K562 (cell line): Measurements from ENCODE around the gene ZNF776. TPM values are rescaled to one million over a fixed set of nuclear protein-coding genes. Genes with fewer than 3 reads are reported as not detected.

Experiments
- L3MBTL2 ChIP-seq: fragments of 450-650 bp; IDR thresholded peaks from 2 replicates; pipeline ENCODE4 v1.6.1; 2016; ENCODE audit warnings: mild to moderate bottlenecking, moderate library complexity
- NEUROD1 ChIP-seq: fragments of 150-350 bp; IDR thresholded peaks from 2 replicates; pipeline ENCODE4 v1.6.1; 2014; ENCODE audit warnings: borderline replicate concordance, low read length, low read depth; ENCODE audit not compliant: partially characterized antibody
- TEAD1 ChIP-seq, 2 experiments: fragments of 450-650 bp in 1 of 2; sonication (generic) in 1 of 2; formaldehyde crosslinking; IDR thresholded peaks; 2 replicates each; pipeline versions ENCODE4 v1.4.0 to v1.8.0; 2020 to 2022; ENCODE audit warnings: mild to moderate bottlenecking in 2 of 2, missing genetic modification reagents in 1 of 2
- ZNF143 ChIP-seq: sonication (generic); formaldehyde crosslinking; IDR thresholded peaks from 2 replicates; pipeline ENCODE4 v1.9.0; 2022; ENCODE audit warnings: mild to moderate bottlenecking, missing genetic modification reagents
- ZNF699 ChIP-seq: fragments of 250-450 bp; sonication (Bioruptor Pico); IDR thresholded peaks from 2 replicates; pipeline ENCODE4 v1.8.0; 2021; ENCODE audit warnings: mild to moderate bottlenecking, moderate library complexity; ENCODE audit not compliant: insufficient replicate concordance
- polyA plus RNA-seq, 8 experiments: library from polyadenylated mRNA; depleted of rRNA in 4 of 8; stranded (reverse) in 5 of 8; unstranded in 3 of 8; fragments of >200 nt; fragmentation: Nextera tagmentation in 2 of 8; fragmentation: Illumina TruSeq in 1 of 8; extraction: Ambion mirVana in 2 of 8; extraction: Trizol in 1 of 8; gene quantifications; 2 replicates each; pipeline versions ENCODE4 v1.2.1 to v1.2.3, GENCODE V29; 2011 to 2014; ENCODE audit warnings: inconsistent platforms in 1 of 8, missing spikeins in 1 of 8
- total RNA-seq, 7 experiments: library from RNA; depleted of rRNA in 6 of 7; stranded (reverse); fragments of >200 nt in 6 of 7; fragmentation: Illumina TruSeq in 2 of 7; extraction: Trizol in 2 of 7; gene quantifications; 2 replicates each; pipeline versions ENCODE4 v1.2.1 to v1.2.3, GENCODE V29; 2011 to 2021; ENCODE audit warnings: low replicate concordance in 1 of 7
- TF ChIP-seq, protein P1 (sequence below): fragments of 450-650 bp; IDR thresholded peaks from 2 replicates; pipeline ENCODE4 v1.6.1; 2016; ENCODE audit warnings: mild to moderate bottlenecking, moderate library complexity
- TF ChIP-seq, protein P2 (sequence below): fragments of 250-450 bp; sonication (Bioruptor Pico); IDR thresholded peaks from 2 replicates; pipeline ENCODE4 v1.9.0; 2021; ENCODE audit warnings: mild to moderate bottlenecking
- TF ChIP-seq, protein P3 (sequence below), 3 experiments: fragments of 200-800 bp in 1 of 3; fragments of 250-450 bp in 1 of 3; fragments of 450-650 bp in 1 of 3; sonication (Bioruptor Pico) in 1 of 3; sonication (Bioruptor generic) in 1 of 3; formaldehyde crosslinking in 1 of 3; IDR thresholded peaks; 2 replicates each; pipeline versions ENCODE4 v1.6.1 to v1.8.0; 2016 to 2022; ENCODE audit warnings: mild to moderate bottlenecking in 2 of 3, missing genetic modification characterization in 2 of 3, missing compliant biosample characterization in 1 of 3, moderate library complexity in 1 of 3

The ZNF776 gene
- total and polyA plus RNA-seq, 9 of the 15 experiments (the other 6 are each of a cell fraction or from before 2014, with no cell fraction given): 2.2 to 16.9 (median 8.2) TPM

DNA sequence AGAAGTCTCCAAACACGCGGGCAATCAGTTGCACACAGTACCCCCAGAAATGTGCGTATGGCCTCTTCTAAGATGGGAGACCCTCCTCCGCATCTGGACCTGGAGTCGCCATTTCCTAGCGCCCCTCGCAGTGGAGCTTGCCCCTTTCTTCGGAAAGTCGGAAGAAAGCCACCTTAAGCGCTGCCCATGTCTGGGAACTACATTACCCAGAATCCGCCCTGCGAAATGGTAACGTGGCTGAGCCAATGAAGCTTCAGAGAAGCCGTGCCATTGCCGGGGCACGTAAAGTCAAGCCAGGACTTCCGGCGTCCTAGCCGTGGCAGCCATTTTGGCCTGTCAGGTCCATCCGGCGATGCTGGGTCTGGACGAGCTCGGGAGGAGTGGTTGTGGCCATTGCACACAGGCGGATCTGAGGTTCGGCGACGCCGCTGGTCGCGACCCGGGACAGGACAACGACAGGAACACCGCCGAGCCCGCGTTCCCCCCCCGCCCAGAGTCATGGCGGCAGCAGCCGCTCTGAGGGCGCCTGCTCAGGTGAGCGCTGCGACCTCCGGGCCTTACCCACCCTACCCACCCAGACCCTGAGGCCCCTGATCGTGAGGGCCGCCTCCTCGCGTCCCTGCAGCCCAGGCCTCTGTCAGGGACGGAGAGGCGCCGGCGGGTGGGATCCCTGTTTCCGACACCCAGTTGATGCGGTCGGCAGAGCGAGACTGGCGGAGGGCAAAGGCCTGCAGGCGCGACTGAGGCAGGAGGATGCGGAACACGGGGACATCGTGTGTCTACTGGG lies 22.9 kb downstream of the ZNF776 start, which contains the start of gene ZNF586 (continued):
- TF ChIP-seq, protein P1, sequence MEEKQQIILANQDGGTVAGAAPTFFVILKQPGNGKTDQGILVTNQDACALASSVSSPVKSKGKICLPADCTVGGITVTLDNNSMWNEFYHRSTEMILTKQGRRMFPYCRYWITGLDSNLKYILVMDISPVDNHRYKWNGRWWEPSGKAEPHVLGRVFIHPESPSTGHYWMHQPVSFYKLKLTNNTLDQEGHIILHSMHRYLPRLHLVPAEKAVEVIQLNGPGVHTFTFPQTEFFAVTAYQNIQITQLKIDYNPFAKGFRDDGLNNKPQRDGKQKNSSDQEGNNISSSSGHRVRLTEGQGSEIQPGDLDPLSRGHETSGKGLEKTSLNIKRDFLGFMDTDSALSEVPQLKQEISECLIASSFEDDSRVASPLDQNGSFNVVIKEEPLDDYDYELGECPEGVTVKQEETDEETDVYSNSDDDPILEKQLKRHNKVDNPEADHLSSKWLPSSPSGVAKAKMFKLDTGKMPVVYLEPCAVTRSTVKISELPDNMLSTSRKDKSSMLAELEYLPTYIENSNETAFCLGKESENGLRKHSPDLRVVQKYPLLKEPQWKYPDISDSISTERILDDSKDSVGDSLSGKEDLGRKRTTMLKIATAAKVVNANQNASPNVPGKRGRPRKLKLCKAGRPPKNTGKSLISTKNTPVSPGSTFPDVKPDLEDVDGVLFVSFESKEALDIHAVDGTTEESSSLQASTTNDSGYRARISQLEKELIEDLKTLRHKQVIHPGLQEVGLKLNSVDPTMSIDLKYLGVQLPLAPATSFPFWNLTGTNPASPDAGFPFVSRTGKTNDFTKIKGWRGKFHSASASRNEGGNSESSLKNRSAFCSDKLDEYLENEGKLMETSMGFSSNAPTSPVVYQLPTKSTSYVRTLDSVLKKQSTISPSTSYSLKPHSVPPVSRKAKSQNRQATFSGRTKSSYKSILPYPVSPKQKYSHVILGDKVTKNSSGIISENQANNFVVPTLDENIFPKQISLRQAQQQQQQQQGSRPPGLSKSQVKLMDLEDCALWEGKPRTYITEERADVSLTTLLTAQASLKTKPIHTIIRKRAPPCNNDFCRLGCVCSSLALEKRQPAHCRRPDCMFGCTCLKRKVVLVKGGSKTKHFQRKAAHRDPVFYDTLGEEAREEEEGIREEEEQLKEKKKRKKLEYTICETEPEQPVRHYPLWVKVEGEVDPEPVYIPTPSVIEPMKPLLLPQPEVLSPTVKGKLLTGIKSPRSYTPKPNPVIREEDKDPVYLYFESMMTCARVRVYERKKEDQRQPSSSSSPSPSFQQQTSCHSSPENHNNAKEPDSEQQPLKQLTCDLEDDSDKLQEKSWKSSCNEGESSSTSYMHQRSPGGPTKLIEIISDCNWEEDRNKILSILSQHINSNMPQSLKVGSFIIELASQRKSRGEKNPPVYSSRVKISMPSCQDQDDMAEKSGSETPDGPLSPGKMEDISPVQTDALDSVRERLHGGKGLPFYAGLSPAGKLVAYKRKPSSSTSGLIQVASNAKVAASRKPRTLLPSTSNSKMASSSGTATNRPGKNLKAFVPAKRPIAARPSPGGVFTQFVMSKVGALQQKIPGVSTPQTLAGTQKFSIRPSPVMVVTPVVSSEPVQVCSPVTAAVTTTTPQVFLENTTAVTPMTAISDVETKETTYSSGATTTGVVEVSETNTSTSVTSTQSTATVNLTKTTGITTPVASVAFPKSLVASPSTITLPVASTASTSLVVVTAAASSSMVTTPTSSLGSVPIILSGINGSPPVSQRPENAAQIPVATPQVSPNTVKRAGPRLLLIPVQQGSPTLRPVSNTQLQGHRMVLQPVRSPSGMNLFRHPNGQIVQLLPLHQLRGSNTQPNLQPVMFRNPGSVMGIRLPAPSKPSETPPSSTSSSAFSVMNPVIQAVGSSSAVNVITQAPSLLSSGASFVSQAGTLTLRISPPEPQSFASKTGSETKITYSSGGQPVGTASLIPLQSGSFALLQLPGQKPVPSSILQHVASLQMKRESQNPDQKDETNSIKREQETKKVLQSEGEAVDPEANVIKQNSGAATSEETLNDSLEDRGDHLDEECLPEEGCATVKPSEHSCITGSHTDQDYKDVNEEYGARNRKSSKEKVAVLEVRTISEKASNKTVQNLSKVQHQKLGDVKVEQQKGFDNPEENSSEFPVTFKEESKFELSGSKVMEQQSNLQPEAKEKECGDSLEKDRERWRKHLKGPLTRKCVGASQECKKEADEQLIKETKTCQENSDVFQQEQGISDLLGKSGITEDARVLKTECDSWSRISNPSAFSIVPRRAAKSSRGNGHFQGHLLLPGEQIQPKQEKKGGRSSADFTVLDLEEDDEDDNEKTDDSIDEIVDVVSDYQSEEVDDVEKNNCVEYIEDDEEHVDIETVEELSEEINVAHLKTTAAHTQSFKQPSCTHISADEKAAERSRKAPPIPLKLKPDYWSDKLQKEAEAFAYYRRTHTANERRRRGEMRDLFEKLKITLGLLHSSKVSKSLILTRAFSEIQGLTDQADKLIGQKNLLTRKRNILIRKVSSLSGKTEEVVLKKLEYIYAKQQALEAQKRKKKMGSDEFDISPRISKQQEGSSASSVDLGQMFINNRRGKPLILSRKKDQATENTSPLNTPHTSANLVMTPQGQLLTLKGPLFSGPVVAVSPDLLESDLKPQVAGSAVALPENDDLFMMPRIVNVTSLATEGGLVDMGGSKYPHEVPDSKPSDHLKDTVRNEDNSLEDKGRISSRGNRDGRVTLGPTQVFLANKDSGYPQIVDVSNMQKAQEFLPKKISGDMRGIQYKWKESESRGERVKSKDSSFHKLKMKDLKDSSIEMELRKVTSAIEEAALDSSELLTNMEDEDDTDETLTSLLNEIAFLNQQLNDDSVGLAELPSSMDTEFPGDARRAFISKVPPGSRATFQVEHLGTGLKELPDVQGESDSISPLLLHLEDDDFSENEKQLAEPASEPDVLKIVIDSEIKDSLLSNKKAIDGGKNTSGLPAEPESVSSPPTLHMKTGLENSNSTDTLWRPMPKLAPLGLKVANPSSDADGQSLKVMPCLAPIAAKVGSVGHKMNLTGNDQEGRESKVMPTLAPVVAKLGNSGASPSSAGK: peak; percentile 65
- TF ChIP-seq L3MBTL2 (peak; percentile 85), ZNF143 (CRISPR knock-in tag) (peak; percentile 93), TEAD1 (CRISPR knock-in tag; IDR thresholded peaks at IDR 0.05) (peak in 1 of 2 experiments; percentile 49; a peak in 1 of 4 replicates), ZNF699 (CRISPR knock-in tag) (no peak), NEUROD1 (no peak)
- TF ChIP-seq, protein P2, sequence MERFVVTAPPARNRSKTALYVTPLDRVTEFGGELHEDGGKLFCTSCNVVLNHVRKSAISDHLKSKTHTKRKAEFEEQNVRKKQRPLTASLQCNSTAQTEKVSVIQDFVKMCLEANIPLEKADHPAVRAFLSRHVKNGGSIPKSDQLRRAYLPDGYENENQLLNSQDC: no peak
- TF ChIP-seq, protein P3, sequence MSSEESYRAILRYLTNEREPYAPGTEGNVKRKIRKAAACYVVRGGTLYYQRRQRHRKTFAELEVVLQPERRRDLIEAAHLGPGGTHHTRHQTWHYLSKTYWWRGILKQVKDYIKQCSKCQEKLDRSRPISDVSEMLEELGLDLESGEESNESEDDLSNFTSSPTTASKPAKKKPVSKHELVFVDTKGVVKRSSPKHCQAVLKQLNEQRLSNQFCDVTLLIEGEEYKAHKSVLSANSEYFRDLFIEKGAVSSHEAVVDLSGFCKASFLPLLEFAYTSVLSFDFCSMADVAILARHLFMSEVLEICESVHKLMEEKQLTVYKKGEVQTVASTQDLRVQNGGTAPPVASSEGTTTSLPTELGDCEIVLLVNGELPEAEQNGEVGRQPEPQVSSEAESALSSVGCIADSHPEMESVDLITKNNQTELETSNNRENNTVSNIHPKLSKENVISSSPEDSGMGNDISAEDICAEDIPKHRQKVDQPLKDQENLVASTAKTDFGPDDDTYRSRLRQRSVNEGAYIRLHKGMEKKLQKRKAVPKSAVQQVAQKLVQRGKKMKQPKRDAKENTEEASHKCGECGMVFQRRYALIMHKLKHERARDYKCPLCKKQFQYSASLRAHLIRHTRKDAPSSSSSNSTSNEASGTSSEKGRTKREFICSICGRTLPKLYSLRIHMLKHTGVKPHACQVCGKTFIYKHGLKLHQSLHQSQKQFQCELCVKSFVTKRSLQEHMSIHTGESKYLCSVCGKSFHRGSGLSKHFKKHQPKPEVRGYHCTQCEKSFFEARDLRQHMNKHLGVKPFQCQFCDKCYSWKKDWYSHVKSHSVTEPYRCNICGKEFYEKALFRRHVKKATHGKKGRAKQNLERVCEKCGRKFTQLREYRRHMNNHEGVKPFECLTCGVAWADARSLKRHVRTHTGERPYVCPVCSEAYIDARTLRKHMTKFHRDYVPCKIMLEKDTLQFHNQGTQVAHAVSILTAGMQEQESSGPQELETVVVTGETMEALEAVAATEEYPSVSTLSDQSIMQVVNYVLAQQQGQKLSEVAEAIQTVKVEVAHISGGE (CRISPR knock-in tag; IDR thresholded peaks at IDR 0.05): peak in 1 of 3 experiments; percentile 72; a peak in 2 of 6 replicates
